Neural cell (in vitro differentiated cells): ENCODE results near the gene RPUSD1. TPM values are rescaled to one million over a fixed set of nuclear protein-coding genes. Genes with fewer than 3 reads are reported as not detected.

Experiments used
- H2AFZ ChIP-seq: fragments of 200-600, 300-800 bp; sonication (generic), shearing (Covaris generic); 2 replicates; pipeline ENCODE4 v1.6.0; 2014; ENCODE audit warnings: low read depth, mild to moderate bottlenecking, antibody characterized with exemption, low read length, moderate library complexity
- H3F3A ChIP-seq: fragments of 200-600 bp; shearing (Covaris generic); 2 replicates; pipeline ENCODE4 v1.6.1; 2016; ENCODE audit warnings: mild to moderate bottlenecking, moderate library complexity, mixed read lengths, antibody characterized with exemption, low read length; ENCODE audit not compliant: insufficient read depth, poor library complexity, severe bottlenecking
- H3K27ac ChIP-seq: fragments of 200-600, 300-800 bp; sonication (generic), shearing (Covaris generic); 2 replicates; pipeline ENCODE4 v1.5.1; 2014; ENCODE audit warnings: mild to moderate bottlenecking, low read length, moderate library complexity
- H3K27me3 ChIP-seq: fragments of 300-800, 200-600 bp; sonication (generic), shearing (Covaris generic); 2 replicates; pipeline ENCODE4 v1.6.0; 2014; ENCODE audit warnings: mild to moderate bottlenecking, low read depth, low read length, moderate library complexity; ENCODE audit not compliant: insufficient read depth
- H3K36me3 ChIP-seq: fragments of 300-800, 200-600 bp; sonication (generic), shearing (Covaris generic); 2 replicates; pipeline ENCODE4 v1.5.1; 2014; ENCODE audit warnings: mild to moderate bottlenecking, antibody characterized with exemption, low read length, moderate library complexity; ENCODE audit not compliant: insufficient read depth
- H3K4me2 ChIP-seq: fragments of 300-800, 200-600 bp; sonication (generic), shearing (Covaris generic); 2 replicates; pipeline ENCODE4 v1.6.0; 2014; ENCODE audit warnings: mild to moderate bottlenecking, low read length
- H3K4me3 ChIP-seq: fragments of 300-800, 200-600 bp; sonication (generic), shearing (Covaris generic); 2 replicates; pipeline ENCODE4 v1.5.1; 2014; ENCODE audit warnings: mild to moderate bottlenecking, low read length, moderate library complexity
- H3K79me2 ChIP-seq: fragments of 200-600 bp; shearing (Covaris generic); replicated peaks from 2 replicates; pipeline ENCODE4 v1.6.0; 2014; ENCODE audit warnings: mild to moderate bottlenecking, low read length, moderate library complexity; ENCODE audit not compliant: insufficient read depth
- H3K9ac ChIP-seq: fragments of 300-800, 200-600 bp; sonication (generic), shearing (Covaris generic); 2 replicates; pipeline ENCODE4 v1.6.1; 2016; ENCODE audit warnings: mild to moderate bottlenecking, low read length, mixed read lengths
- H3K9me2 ChIP-seq: fragments of 200-600 bp; shearing (Covaris generic); 2 replicates; pipeline ENCODE4 v1.6.1; 2016; ENCODE audit warnings: mild to moderate bottlenecking, low read length, mixed read lengths; ENCODE audit not compliant: insufficient read depth
- H3K9me3 ChIP-seq: fragments of 200-600, 300-800 bp; sonication (generic), shearing (Covaris generic); 2 replicates; pipeline ENCODE4 v1.6.1; 2016; ENCODE audit warnings: mild to moderate bottlenecking, mixed run types, low read length, moderate library complexity, mixed read lengths
- H4K20me1 ChIP-seq: fragments of 200-600 bp; shearing (Covaris generic); 2 replicates; pipeline ENCODE4 v1.6.1; 2016; ENCODE audit warnings: mild to moderate bottlenecking, mixed run types; ENCODE audit not compliant: insufficient read depth
- CTCF ChIP-seq: fragments of 450-650 bp; IDR thresholded peaks from 2 replicates; pipeline ENCODE4 v1.5.1; 2014; ENCODE audit warnings: antibody characterized with exemption, mild to moderate bottlenecking, moderate library complexity; ENCODE audit not compliant: poor library complexity, severe bottlenecking
- EP300 ChIP-seq: fragments of 450-650 bp; conservative IDR thresholded peaks from 2 replicates; pipeline ENCODE4 v1.6.1; 2014; ENCODE audit warnings: antibody characterized with exemption, mild to moderate bottlenecking, moderate library complexity; ENCODE audit not compliant: poor library complexity, severe bottlenecking
- EZH2 ChIP-seq: fragments of 200-600, 300-800 bp; shearing (Covaris generic), sonication (generic); IDR thresholded peaks from 2 replicates; pipeline ENCODE4 v1.6.1; 2014; ENCODE audit warnings: antibody characterized with exemption, low read length, borderline replicate concordance, mild to moderate bottlenecking; ENCODE audit not compliant: insufficient read depth, poor library complexity, severe bottlenecking
- MXI1 ChIP-seq: fragments of 450-650 bp; conservative IDR thresholded peaks from 2 replicates; pipeline ENCODE4 v1.6.1; 2014; ENCODE audit warnings: antibody characterized with exemption, mild to moderate bottlenecking; ENCODE audit not compliant: poor library complexity, severe bottlenecking
- POLR2AphosphoS5 ChIP-seq: IDR thresholded peaks from 2 replicates; pipeline ENCODE4 v1.6.1; 2012
- RAD21 ChIP-seq: fragments of 450-650 bp; conservative IDR thresholded peaks from 2 replicates; pipeline ENCODE4 v1.6.1; 2014; ENCODE audit warnings: antibody characterized with exemption, mild to moderate bottlenecking, moderate library complexity
- SMC3 ChIP-seq: fragments of 450-650 bp; conservative IDR thresholded peaks from 2 replicates; pipeline ENCODE4 v1.6.1; 2014; ENCODE audit warnings: antibody characterized with exemption, mild to moderate bottlenecking, moderate library complexity; ENCODE audit not compliant: poor library complexity
- TAF1 ChIP-seq: IDR thresholded peaks from 2 replicates; pipeline ENCODE4 v1.6.1; 2012; ENCODE audit warnings: low read depth
- polyA plus RNA-seq: library from polyadenylated mRNA; depleted of rRNA; stranded (reverse); fragments of >200 nt; gene quantifications from 2 replicates; pipeline ENCODE4 v1.2.3, GENCODE V29; 2014
- TF ChIP-seq, protein P1 (sequence below): IDR thresholded peaks from 2 replicates; pipeline ENCODE4 v1.6.1; 2012; ENCODE audit warnings: borderline replicate concordance

The RPUSD1 gene
- polyA plus RNA-seq, 1 donor from 2014 or later: 42.4 TPM

- H4K20me1 ChIP-seq: no peaks in the 10 kb centered on the region
- no peaks in the 10 kb centered on the region for H3F3A ChIP-seq
- H3K36me3 ChIP-seq: no peaks in the 10 kb centered on the region
- no peak overlapping the region for H2AFZ ChIP-seq
- H3K4me3 ChIP-seq: no peak overlapping the region
- no peak overlapping the region for H3K4me2 ChIP-seq
- H3K27me3 ChIP-seq: no peaks in the 10 kb centered on the region
- H3K9me2 ChIP-seq: no peaks in the 10 kb centered on the region
- no peak overlapping the region for H3K27ac ChIP-seq
- TF ChIP-seq CTCF: no peak
- TF ChIP-seq POLR2AphosphoS5: no peak
- TF ChIP-seq TAF1: no peak
- TF ChIP-seq EZH2: no peak
- TF ChIP-seq, protein P1, sequence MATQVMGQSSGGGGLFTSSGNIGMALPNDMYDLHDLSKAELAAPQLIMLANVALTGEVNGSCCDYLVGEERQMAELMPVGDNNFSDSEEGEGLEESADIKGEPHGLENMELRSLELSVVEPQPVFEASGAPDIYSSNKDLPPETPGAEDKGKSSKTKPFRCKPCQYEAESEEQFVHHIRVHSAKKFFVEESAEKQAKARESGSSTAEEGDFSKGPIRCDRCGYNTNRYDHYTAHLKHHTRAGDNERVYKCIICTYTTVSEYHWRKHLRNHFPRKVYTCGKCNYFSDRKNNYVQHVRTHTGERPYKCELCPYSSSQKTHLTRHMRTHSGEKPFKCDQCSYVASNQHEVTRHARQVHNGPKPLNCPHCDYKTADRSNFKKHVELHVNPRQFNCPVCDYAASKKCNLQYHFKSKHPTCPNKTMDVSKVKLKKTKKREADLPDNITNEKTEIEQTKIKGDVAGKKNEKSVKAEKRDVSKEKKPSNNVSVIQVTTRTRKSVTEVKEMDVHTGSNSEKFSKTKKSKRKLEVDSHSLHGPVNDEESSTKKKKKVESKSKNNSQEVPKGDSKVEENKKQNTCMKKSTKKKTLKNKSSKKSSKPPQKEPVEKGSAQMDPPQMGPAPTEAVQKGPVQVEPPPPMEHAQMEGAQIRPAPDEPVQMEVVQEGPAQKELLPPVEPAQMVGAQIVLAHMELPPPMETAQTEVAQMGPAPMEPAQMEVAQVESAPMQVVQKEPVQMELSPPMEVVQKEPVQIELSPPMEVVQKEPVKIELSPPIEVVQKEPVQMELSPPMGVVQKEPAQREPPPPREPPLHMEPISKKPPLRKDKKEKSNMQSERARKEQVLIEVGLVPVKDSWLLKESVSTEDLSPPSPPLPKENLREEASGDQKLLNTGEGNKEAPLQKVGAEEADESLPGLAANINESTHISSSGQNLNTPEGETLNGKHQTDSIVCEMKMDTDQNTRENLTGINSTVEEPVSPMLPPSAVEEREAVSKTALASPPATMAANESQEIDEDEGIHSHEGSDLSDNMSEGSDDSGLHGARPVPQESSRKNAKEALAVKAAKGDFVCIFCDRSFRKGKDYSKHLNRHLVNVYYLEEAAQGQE: no peak
- TF ChIP-seq RAD21: no peak
- TF ChIP-seq SMC3: no peak
- TF ChIP-seq EP300: no peak
- TF ChIP-seq MXI1: no peak
- peaks cover 5% of the 10 kb centered on the region for H3K79me2 ChIP-seq
- no peaks in the 10 kb centered on the region for H3K9me3 ChIP-seq
- no peak overlapping the region for H3K9ac ChIP-seq
These were observed 5.2 kb upstream of the RPUSD1 start for GRCh38 chr16:793414-793813.

DNA sequence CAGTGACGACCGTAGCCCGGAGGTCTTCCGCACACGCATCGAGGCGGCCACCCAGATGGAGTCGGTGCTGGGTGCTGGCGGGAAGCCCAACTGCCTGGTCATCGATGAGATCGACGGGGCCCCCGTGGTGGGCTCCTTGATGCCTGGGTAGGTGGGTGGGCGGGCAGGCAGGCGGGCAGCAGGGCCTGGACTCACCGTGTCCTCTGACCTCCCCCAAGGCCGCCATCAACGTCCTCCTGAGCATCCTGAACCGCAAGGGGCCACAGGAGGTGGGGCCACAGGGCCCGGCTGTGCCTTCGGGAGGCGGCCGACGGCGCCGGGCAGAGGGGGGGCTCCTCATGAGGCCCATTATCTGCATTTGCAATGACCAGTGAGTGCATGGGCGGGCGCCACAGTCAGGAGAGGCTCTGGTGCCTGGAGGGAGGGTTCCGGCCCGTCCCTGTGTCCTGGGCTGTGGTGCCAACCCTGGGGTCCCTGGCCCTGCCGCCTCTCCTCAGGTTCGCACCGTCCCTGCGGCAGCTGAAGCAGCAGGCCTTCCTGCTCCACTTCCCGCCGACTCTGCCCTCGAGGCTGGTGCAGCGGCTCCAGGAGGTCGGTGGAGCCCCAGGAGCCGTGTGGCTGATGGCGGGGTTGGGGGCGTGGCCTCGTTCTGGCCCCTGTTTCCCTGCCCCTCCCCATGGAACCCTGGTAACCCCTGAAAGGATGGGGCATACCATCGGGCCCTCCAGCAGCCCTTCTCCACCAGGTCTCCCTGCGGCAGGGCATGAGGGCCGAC, 4.2 kb upstream of the RPUSD1 start:
- H2AFZ ChIP-seq: no peak overlapping the region
- H4K20me1 ChIP-seq: no peaks in the 10 kb centered on the region
- H3K4me2 ChIP-seq: no peak overlapping the region
- H3K27ac ChIP-seq: no peak overlapping the region
- no peaks in the 10 kb centered on the region for H3K27me3 ChIP-seq
- H3K9me3 ChIP-seq: no peaks in the 10 kb centered on the region
- TF ChIP-seq POLR2AphosphoS5: no peak
- H3K4me3 ChIP-seq: no peak overlapping the region
- H3F3A ChIP-seq: no peaks in the 10 kb centered on the region
- no peaks in the 10 kb centered on the region for H3K9me2 ChIP-seq
- H3K36me3 ChIP-seq: no peaks in the 10 kb centered on the region
- H3K9ac ChIP-seq: no peak overlapping the region
- H3K79me2 ChIP-seq: peaks cover 9% of the 10 kb centered on the region
